ENCODE results near the gene NFATC4. TPM values are rescaled to one million over a fixed set of nuclear protein-coding genes. Genes with fewer than 3 reads are reported as not detected.

NFATC4 gene
- total RNA-seq, 2 experiments from 2014 or later, result not detected

DNA sequence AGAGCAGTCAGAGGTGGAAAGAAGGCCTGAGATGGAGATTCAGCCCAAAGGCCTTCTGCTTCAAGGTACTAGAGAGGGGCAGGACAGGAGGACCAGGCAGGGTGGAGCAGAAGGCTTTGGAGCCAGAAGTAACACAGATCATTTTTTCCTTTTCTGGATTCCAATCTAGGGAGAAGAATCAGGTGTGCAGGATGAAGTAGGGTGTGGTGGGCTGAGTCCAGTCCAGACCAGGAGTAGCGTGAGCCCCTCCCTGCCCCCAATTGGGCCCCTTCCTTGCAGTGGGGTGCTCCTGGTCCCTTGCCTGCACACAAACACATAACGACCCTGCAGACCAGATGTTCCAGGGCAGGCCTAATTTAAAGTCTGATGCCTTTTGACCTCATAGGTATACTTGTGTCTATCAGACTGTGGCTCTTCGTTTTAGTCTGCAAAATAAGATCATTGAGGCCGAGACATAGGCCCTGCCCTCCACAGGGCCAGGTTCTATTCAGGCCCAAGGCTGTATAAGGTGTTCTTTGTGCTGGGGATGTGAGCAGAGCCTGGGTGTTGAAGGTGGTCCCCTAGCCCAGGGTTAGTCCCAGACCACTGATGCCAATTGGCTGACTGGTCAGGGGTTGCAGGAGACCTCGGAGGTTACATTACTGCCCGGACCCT lies 29.8 kb downstream of the NFATC4 start:
- ATAC-seq (ENCODE audit: poor library complexity) (no peak), DNase-seq (no peak)
- TF ChIP-seq, protein P1, sequence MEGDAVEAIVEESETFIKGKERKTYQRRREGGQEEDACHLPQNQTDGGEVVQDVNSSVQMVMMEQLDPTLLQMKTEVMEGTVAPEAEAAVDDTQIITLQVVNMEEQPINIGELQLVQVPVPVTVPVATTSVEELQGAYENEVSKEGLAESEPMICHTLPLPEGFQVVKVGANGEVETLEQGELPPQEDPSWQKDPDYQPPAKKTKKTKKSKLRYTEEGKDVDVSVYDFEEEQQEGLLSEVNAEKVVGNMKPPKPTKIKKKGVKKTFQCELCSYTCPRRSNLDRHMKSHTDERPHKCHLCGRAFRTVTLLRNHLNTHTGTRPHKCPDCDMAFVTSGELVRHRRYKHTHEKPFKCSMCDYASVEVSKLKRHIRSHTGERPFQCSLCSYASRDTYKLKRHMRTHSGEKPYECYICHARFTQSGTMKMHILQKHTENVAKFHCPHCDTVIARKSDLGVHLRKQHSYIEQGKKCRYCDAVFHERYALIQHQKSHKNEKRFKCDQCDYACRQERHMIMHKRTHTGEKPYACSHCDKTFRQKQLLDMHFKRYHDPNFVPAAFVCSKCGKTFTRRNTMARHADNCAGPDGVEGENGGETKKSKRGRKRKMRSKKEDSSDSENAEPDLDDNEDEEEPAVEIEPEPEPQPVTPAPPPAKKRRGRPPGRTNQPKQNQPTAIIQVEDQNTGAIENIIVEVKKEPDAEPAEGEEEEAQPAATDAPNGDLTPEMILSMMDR (IDR thresholded peaks at IDR 0.05), result no peak
- Histone ChIP-seq H3K4me3 (ENCODE audit: low read length) (no peak overlapping the region), H3K4me1 (ENCODE audit: insufficient read depth, low read length) (peaks cover 8% of the 10 kb centered on the region), H3K27ac (ENCODE audit: low read depth in 1 of 2, low read length in 2 of 2) (no peak overlapping the region), H3K9me3 (ENCODE audit: control insufficient read depth in 1 of 2, insufficient read depth in 1 of 2, low read length in 2 of 2) (no peaks in the 10 kb centered on the region), H3K36me3 (ENCODE audit: insufficient read depth, low read length) (no peaks in the 10 kb centered on the region), H3K27me3 (ENCODE audit: control insufficient read depth in 1 of 2, insufficient read depth in 2 of 2, low read length in 2 of 2) (peaks cover 0 to 10% of the 10 kb centered on the region in 2 experiments)
- no peak overlapping the region for H3K27ac Mint-ChIP-seq
- H3K9me3 Mint-ChIP-seq, result no peaks in the 10 kb centered on the region
- H3K36me3 Mint-ChIP-seq (ENCODE audit: low read depth), result no peaks in the 10 kb centered on the region
- peak overlapping the region; percentile 54 for H3K4me3 Mint-ChIP-seq
- intact Hi-C loops (cut with DNase I, micrococcal nuclease), result no loop called here
- H3K27me3 Mint-ChIP-seq, result no peaks in the 10 kb centered on the region
- CTCF ChIA-PET, result interaction anchor here (1.3 kb wide), 1 partner anchor 64 kb away, joined by 4 read pairs; no protein-coding TSS in a partner anchor
- peaks cover 8% of the 10 kb centered on the region for H3K4me1 Mint-ChIP-seq (ENCODE audit: low read depth)
- POLR2A ChIA-PET, result interaction anchor here (1.4 kb wide), 1 partner anchor 32 kb away, joined by 4 read pairs; the partner anchor contains the start of genes CBLN3 and KHNYN

DNA sequence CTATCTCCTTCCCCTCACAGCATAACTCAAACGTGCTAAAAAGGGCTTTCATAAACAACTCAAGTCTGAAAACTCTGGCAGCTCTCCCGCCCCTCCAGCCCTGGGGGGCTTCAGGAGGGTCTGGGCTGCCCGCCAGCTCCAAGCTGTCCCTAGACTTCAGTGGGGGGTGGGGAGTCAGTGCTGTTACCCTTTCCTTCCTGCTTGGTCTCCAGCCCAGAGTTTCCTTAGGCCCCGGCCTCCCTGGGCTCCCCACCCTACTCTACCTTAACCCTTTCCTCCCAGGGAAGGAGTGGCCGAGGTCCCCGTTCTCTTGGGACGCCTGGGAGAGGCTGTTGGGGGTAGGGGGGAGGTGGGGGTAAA lies 30.3 kb downstream of the NFATC4 start:
- no peaks in the 10 kb centered on the region for H3K27me3 Mint-ChIP-seq
- H3K4me1 Mint-ChIP-seq (ENCODE audit: low read depth), result peaks cover 8% of the 10 kb centered on the region
- H3K9me3 Mint-ChIP-seq, result no peaks in the 10 kb centered on the region
- H3K36me3 Mint-ChIP-seq (ENCODE audit: low read depth), result no peaks in the 10 kb centered on the region
- no peaks in the 10 kb centered on the region for H3K9me3 ChIP-seq (ENCODE audit: control insufficient read depth in 1 of 2, insufficient read depth in 1 of 2, low read length in 2 of 2)
- no peaks in the 10 kb centered on the region for H3K36me3 ChIP-seq (ENCODE audit: insufficient read depth, low read length)
- ChIA-PET CTCF (interaction anchor here (0.6 kb wide), 1 partner anchor 33 kb away, joined by 3 read pairs; no protein-coding TSS in a partner anchor), POLR2A (interaction anchor here (0.7 to 1.5 kb wide), 4 partner anchors 11 to 39 kb away, joined by 3 to 9 read pairs (median 4); partner anchors contain the start of gene KHNYN)
- DNase-seq, result no peak
- intact Hi-C loops (cut with DNase I, micrococcal nuclease), result no loop called here
- peaks cover 8% of the 10 kb centered on the region for H3K4me1 ChIP-seq (ENCODE audit: insufficient read depth, low read length)
- H3K27ac ChIP-seq (ENCODE audit: low read depth in 1 of 2, low read length in 2 of 2), result no peak overlapping the region
- TF ChIP-seq, protein P1 (IDR thresholded peaks at IDR 0.05), result no peak
- no peak for ATAC-seq (ENCODE audit: poor library complexity)
- H3K4me3 ChIP-seq (ENCODE audit: low read length), result no peak overlapping the region
- no peak overlapping the region for H3K27ac Mint-ChIP-seq
- H3K4me3 Mint-ChIP-seq, result no peak overlapping the region
- peaks cover 0 to 10% of the 10 kb centered on the region in 2 experiments for H3K27me3 ChIP-seq (ENCODE audit: control insufficient read depth in 1 of 2, insufficient read depth in 2 of 2, low read length in 2 of 2)

DNA sequence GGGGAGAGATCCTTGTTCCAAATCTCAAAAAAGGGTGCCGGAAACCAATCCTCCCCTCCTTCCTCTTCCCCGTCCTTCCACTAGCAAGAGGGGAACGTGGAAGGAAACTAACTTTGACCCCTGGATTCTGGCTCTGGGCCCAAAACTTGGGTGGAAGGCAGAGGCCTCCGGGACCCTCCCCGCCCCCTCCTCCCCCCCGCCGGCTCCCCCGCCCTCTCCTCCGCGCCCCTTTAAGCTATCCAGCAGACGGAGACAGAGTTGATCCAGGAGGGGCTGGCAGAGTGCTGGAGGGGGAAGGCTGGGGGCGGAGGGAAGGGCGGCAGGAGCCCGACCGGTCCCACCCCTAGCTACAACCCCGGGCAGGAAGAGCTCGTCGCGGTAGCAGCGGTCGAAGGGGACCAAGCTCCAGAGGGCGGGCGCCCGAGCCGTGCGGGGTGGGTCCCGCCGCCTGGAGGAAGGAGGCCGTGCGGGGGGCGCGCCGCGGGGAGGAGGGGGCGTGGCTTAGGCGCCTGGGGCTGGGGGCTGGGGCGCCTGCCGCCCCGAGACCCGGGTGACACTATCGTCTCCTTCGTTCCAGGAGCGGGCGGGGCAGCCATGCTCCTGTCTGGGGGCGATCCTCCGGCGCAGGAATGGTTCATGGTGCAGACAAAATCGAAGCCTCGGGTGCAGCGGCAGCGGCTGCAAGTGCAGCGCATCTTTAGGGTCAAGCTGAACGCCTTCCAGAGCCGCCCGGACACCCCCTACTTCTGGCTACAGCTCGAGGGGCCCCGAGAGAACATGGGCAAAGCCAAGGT lies 30.9 kb downstream of the NFATC4 start, which contains the start of gene NYNRIN:
TSS of gene NYNRIN (plus strand) at position 351 of the 794 bp plus-strand sequence. CDS start at position 595, 244 bp downstream.
- H3K4me1 Mint-ChIP-seq (ENCODE audit: low read depth), result peaks cover 8% of the 10 kb centered on the region
- DNase-seq (peak in 13 of 14 experiments; percentile 3 to 55 (median 25)), ATAC-seq (ENCODE audit: poor library complexity) (peak; percentile 86)
- Histone ChIP-seq H3K4me3 (ENCODE audit: low read length) (peak within 1 kb of the TSS; percentile 50), H3K4me1 (ENCODE audit: insufficient read depth, low read length) (peaks cover 8% of the 10 kb centered on the region), H3K27me3 (ENCODE audit: control insufficient read depth in 1 of 2, insufficient read depth in 2 of 2, low read length in 2 of 2) (peaks cover 0 to 10% of the 10 kb centered on the region in 2 experiments), H3K27ac (ENCODE audit: low read depth in 1 of 2, low read length in 2 of 2) (no peak within 1 kb of the TSS), H3K9me3 (ENCODE audit: control insufficient read depth in 1 of 2, insufficient read depth in 1 of 2, low read length in 2 of 2) (no peaks in the 10 kb centered on the region), H3K36me3 (ENCODE audit: insufficient read depth, low read length) (no peaks in the 10 kb centered on the region)
- ChIA-PET POLR2A (interaction anchor here (0.7 to 1.5 kb wide), 4 partner anchors 11 to 38 kb away, joined by 3 to 9 read pairs (median 4); partner anchors contain the start of gene KHNYN), CTCF (interaction anchor here (0.6 to 1.1 kb wide), 2 partner anchors 33 to 38 kb away, joined by 3 read pairs; no protein-coding TSS in a partner anchor)
- H3K27me3 Mint-ChIP-seq, result peaks cover 3% of the 10 kb centered on the region
- no peaks in the 10 kb centered on the region for H3K36me3 Mint-ChIP-seq (ENCODE audit: low read depth)
- no peak within 1 kb of the TSS for H3K27ac Mint-ChIP-seq
- peak within 1 kb of the TSS; percentile 84 for H3K4me3 Mint-ChIP-seq
- TF ChIP-seq, protein P1 (IDR thresholded peaks at IDR 0.05), result no peak
- intact Hi-C loops (cut with DNase I, micrococcal nuclease), result no loop called here
- H3K9me3 Mint-ChIP-seq, result no peaks in the 10 kb centered on the region

Measured in CD4-positive, alpha-beta T cell (primary cell).